Measurements from ENCODE around the gene IL1RAPL1. TPM values are rescaled to one million over a fixed set of nuclear protein-coding genes. Genes with fewer than 3 reads are reported as not detected.

IL1RAPL1 gene
- total and polyA plus RNA-seq, 9 of the 15 experiments (the other 6 are each of a cell fraction or from before 2014, with no cell fraction given) = 0.04 to 0.07 (median 0.04) TPM; not detected in 6

GRCh38 chrX:29581223-29581622 lies 994.0 kb downstream of the IL1RAPL1 start:
- H3K4me2 ChIP-seq (ENCODE audit: insufficient read depth, low read length) = no peak overlapping the region
- no peak overlapping the region for H3K27ac ChIP-seq (ENCODE audit: extremely low read depth, low read depth, low read length)
- POLR2A ChIA-PET = no interaction called here
- no peaks in the 10 kb centered on the region for H3K9me3 ChIP-seq (replicated peaks; ENCODE audit: control insufficient read depth, insufficient read depth, low read depth, low read length)
- FAIRE-seq (no peak), DNase-seq (ENCODE audit: extremely low read depth in 1 of 4, low spot score in 3 of 4) (no peak), ATAC-seq (no peak)
- H2AFZ ChIP-seq (ENCODE audit: low read depth, low read length) = no peak overlapping the region
- CTCF ChIA-PET (ENCODE audit: low intra/inter-chr PET ratio) = no interaction called here
- no peak overlapping the region for H3K4me3 ChIP-seq
- H3K79me2 ChIP-seq (ENCODE audit: control insufficient read depth, insufficient read depth, low read length) = no peaks in the 10 kb centered on the region
- BruUV-seq (replicated peaks) = no TSS peak
- WGBS (ENCODE audit: insufficient coverage, low coverage, missing lambda C conversion rate) = 8% methylated on average over 2 of the region's 2 CpGs
- TF ChIP-seq ZNF174 (CRISPR knock-in tag; IDR thresholded peaks at IDR 0.05) (no peak), NONO (IDR thresholded peaks at IDR 0.05; ENCODE audit: low read depth in 2 of 2, low read length in 1 of 2) (no peak), FOXK1 (CRISPR knock-in tag; IDR thresholded peaks at IDR 0.05; ENCODE audit: borderline replicate concordance) (no peak)
- intact Hi-C loops (cut with micrococcal nuclease) = no loop called here
- no peaks in the 10 kb centered on the region for H3K4me1 ChIP-seq (replicated peaks in 1 of 2; ENCODE audit: control insufficient read depth in 2 of 2, insufficient read depth in 2 of 2, low read length in 2 of 2)
- in situ Hi-C loops (cut with MboI) = no loop called here
- H4K20me1 ChIP-seq (replicated peaks; ENCODE audit: control insufficient read depth, insufficient read depth, low read length) = no peaks in the 10 kb centered on the region
- no peak overlapping the region for H3K9ac ChIP-seq (ENCODE audit: insufficient read depth in 1 of 2, low read depth in 2 of 2, low read length in 2 of 2)
- no peaks in the 10 kb centered on the region for H3K9me1 ChIP-seq (ENCODE audit: control insufficient read depth, insufficient read depth, low read length)
- H3K27me3 ChIP-seq (ENCODE audit: control insufficient read depth in 2 of 2, insufficient read depth in 2 of 2, low read length in 2 of 2) = no peaks in the 10 kb centered on the region
- no peaks in the 10 kb centered on the region for H3K36me3 ChIP-seq (ENCODE audit: control insufficient read depth, insufficient read depth, low read length)

- Histone ChIP-seq H3K9me3 (replicated peaks; ENCODE audit: control insufficient read depth, insufficient read depth, low read depth, low read length) (no peaks in the 10 kb centered on the region), H3K27me3 (ENCODE audit: control insufficient read depth in 2 of 2, insufficient read depth in 2 of 2, low read length in 2 of 2) (no peaks in the 10 kb centered on the region), H3K79me2 (ENCODE audit: control insufficient read depth, insufficient read depth, low read length) (no peaks in the 10 kb centered on the region), H3K27ac (ENCODE audit: extremely low read depth, low read depth, low read length) (no peak overlapping the region), H3K4me3 (no peak overlapping the region), H2AFZ (ENCODE audit: low read depth, low read length) (no peak overlapping the region), H3K9me1 (ENCODE audit: control insufficient read depth, insufficient read depth, low read length) (no peaks in the 10 kb centered on the region), H3K4me2 (ENCODE audit: insufficient read depth, low read length) (no peak overlapping the region), H4K20me1 (replicated peaks; ENCODE audit: control insufficient read depth, insufficient read depth, low read length) (no peaks in the 10 kb centered on the region), H3K9ac (ENCODE audit: insufficient read depth in 1 of 2, low read depth in 2 of 2, low read length in 2 of 2) (no peak overlapping the region), H3K4me1 (replicated peaks in 1 of 2; ENCODE audit: control insufficient read depth in 2 of 2, insufficient read depth in 2 of 2, low read length in 2 of 2) (no peaks in the 10 kb centered on the region), H3K36me3 (ENCODE audit: control insufficient read depth, insufficient read depth, low read length) (no peaks in the 10 kb centered on the region)
- WGBS (ENCODE audit: insufficient coverage, low coverage, missing lambda C conversion rate) = 6% methylated on average over 2 of the region's 2 CpGs
- no TSS peak for BruUV-seq (replicated peaks)
- FAIRE-seq (no peak), ATAC-seq (no peak), DNase-seq (ENCODE audit: extremely low read depth in 1 of 4, low spot score in 3 of 4) (no peak)
- intact Hi-C loops (cut with micrococcal nuclease) = no loop called here
- CTCF ChIA-PET (ENCODE audit: low intra/inter-chr PET ratio) = no interaction called here
- in situ Hi-C loops (cut with MboI) = no loop called here
- POLR2A ChIA-PET = no interaction called here
- TF ChIP-seq ZBTB1 (CRISPR knock-in tag; IDR thresholded peaks at IDR 0.05; ENCODE audit: borderline replicate concordance, low read depth) (no peak), REST (IDR thresholded peaks at IDR 0.05; ENCODE audit: borderline replicate concordance) (no peak), REST (CRISPR knock-in tag; IDR thresholded peaks at IDR 0.05; ENCODE audit: low read depth) (no peak), TCF3 (CRISPR knock-in tag; IDR thresholded peaks at IDR 0.05) (no peak)
Observed at GRCh38 chrX:29587107-29587506, 999.9 kb downstream of the IL1RAPL1 start.

Data from K562 (cell line).